Central memory CD8-positive, alpha-beta T cell (primary cell): ENCODE measurements around the gene EFEMP2.

Experiments used
- ATAC-seq: fragments of 150-1000 bp; cut with Tn5 transposase; replicated peaks from 2 replicates; pipeline ENCODE4 v1.10.0; 2022; ENCODE audit warnings: mild to moderate bottlenecking, moderate FRiP score, moderate number of reproducible peaks; ENCODE audit not compliant: poor library complexity, severe bottlenecking; ENCODE audit errors: extremely low read depth
- DNase-seq, 2 donors: peaks; one replicate each; pipeline ENCODE4 v3.0.0; 2021; ENCODE audit warnings: low spot score in 2 of 2
- H3K27ac Mint-ChIP-seq: one replicate; pipeline ENCODE4 v1.8.0; 2022; ENCODE audit warnings: low read depth, mild to moderate bottlenecking, moderate library complexity, mixed read lengths
- H3K27me3 Mint-ChIP-seq: one replicate; pipeline ENCODE4 v1.8.0; 2022; ENCODE audit warnings: mixed read lengths
- H3K36me3 Mint-ChIP-seq: one replicate; pipeline ENCODE4 v1.8.0; 2022; ENCODE audit warnings: mild to moderate bottlenecking, moderate library complexity, mixed read lengths; ENCODE audit not compliant: insufficient read depth
- H3K4me1 Mint-ChIP-seq: one replicate; pipeline ENCODE4 v1.8.0; 2022; ENCODE audit warnings: mixed read lengths
- H3K4me3 Mint-ChIP-seq: one replicate; pipeline ENCODE4 v1.8.0; 2022; ENCODE audit warnings: mild to moderate bottlenecking, moderate library complexity, mixed read lengths
- H3K9me3 Mint-ChIP-seq: one replicate; pipeline ENCODE4 v1.8.0; 2022; ENCODE audit warnings: mixed read lengths

EFEMP2 gene

DNA sequence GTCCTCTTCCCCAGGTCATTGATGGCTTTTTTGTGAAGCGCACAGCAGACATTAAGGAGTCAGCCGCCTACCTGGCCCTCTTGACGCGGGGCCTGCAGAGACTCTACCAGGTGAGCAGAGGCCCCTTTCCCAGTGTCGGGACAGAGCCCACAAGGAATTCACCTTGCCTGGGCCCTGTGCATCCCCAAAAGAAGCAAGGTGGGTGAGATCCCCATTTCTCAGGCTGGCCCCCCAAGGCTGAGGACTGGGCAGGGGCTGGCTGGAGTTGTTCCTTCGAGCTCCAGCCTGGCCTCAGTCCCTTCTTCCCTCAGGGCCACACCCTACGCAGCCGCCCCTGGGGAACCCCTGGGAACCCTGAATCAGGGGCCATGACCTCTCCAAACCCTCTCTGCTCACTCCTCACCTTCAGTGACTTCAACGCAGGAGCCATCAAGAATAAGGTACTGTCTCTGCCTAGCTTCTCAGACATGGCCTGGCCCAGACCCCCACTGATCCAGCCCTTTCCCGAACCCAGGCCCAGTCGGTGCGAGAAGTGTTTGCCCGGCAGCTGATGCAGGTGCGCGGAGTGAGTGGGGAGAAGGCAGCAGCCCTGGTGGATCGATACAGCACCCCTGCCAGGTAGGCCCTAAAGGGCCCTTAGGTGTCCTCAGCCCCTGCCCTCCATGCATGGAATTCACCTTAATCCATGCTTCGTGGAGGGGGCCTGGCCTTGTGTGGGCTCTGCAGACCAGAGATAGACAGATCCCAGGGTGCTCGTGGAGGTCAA lies 7.7 kb downstream of the EFEMP2 start:
- DNase-seq (no peak), ATAC-seq (no peak)
- Mint-ChIP-seq H3K27me3 (no peaks in the 10 kb centered on the region), H3K4me3 (no peak overlapping the region), H3K9me3 (no peaks in the 10 kb centered on the region), H3K4me1 (peaks cover 40% of the 10 kb centered on the region), H3K36me3 (peaks cover 34% of the 10 kb centered on the region), H3K27ac (no peak overlapping the region)

DNA sequence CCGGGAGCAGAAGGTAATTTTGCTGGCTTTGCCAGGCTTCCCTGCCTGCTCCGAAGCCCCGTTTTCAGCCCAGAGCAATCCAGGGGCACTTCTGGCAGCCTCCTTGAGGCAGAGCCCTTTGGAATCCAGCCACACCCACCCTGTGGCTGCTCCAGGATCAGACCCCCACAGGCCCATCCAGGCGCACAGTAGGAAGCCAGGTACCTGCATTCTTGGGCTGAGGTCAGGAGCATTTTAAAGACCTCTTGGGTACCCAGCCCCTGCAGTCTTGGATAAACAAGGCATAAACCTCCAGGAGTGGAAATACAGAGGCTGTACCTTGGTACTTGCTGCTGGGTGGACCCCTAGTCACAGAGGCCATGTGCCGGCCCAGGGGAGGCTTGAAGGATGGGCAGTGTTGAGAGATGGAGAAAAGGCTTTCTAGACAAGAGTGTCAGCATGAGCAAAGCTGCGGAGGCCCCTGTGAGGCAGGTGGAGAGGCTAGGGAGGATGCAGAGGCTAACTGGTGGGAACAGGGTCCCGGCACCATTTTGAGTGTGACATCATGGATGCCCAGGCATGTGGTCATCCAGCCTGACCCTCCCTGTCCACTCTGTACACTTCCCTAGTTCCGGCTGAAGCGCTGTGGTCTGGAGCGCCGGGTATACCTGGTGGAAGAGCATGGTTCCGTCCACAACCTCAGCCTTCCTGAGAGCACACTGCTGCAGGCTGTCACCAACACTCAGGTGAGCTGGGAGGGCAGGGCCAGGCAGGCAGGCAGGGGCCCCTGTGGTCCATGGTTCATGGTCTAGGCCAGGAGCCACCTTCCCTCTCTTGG lies 8.5 kb downstream of the EFEMP2 start:
- peaks cover 36% of the 10 kb centered on the region for H3K36me3 Mint-ChIP-seq
- H3K4me3 Mint-ChIP-seq = no peak overlapping the region
- no peak for DNase-seq
- no peak for ATAC-seq
- peaks cover 41% of the 10 kb centered on the region for H3K4me1 Mint-ChIP-seq
- H3K27ac Mint-ChIP-seq = peak overlapping the region; percentile 61
- no peaks in the 10 kb centered on the region for H3K27me3 Mint-ChIP-seq
- no peaks in the 10 kb centered on the region for H3K9me3 Mint-ChIP-seq

DNA sequence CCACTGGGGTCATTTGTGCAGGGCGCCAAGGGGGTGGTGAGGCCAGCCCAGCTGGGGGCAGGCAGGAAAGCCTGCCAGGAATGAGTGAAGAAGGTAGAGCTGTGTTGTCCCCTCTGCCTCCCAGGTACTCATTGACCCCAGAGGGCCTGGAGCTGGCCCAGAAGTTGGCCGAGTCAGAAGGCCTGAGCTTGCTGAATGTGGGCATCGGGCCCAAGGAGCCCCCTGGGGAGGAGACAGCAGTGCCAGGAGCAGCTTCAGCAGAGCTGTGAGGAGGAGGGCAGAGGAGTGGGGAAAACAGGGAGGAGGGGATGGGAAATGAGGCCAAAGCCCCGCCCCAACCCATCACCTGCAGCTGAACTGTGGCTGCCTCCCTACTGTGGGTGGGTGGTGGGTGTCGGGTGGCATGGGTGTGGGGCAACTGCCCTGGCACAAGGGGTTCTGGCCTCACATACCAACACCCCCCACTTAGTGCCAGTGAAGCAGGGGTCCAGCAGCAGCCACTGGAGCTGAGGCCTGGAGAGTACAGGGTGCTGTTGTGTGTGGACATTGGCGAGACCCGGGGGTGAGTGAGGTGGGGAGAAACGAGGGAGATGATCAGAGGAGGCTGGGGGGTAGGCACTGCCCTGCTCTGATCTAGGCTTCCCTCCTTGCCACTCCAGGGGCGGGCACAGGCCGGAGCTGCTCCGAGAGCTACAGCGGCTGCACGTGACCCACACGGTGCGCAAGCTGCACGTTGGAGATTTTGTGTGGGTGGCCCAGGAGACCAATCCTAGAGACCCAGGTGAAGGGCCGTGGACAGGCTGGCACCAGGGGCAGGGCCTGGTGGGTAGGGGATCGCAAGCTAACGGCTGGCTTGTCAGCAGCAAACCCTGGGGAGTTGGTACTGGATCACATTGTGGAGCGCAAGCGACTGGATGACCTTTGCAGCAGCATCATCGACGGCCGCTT lies 9.4 kb downstream of the EFEMP2 start:
- H3K27me3 Mint-ChIP-seq = no peaks in the 10 kb centered on the region
- H3K36me3 Mint-ChIP-seq = peaks cover 40% of the 10 kb centered on the region
- ATAC-seq (no peak), DNase-seq (no peak)
- H3K4me1 Mint-ChIP-seq = peaks cover 49% of the 10 kb centered on the region
- H3K4me3 Mint-ChIP-seq = peak overlapping the region; percentile 18
- no peaks in the 10 kb centered on the region for H3K9me3 Mint-ChIP-seq
- no peak overlapping the region for H3K27ac Mint-ChIP-seq

GRCh38 chr11:65862191-65862735 lies 10.3 kb downstream of the EFEMP2 start:
- peaks cover 45% of the 10 kb centered on the region for H3K36me3 Mint-ChIP-seq
- H3K9me3 Mint-ChIP-seq = no peaks in the 10 kb centered on the region
- peaks cover 49% of the 10 kb centered on the region for H3K4me1 Mint-ChIP-seq
- no peak for DNase-seq
- no peak for ATAC-seq
- H3K27ac Mint-ChIP-seq = no peak overlapping the region
- H3K27me3 Mint-ChIP-seq = no peaks in the 10 kb centered on the region
- H3K4me3 Mint-ChIP-seq = peak overlapping the region; percentile 18

- Mint-ChIP-seq H3K9me3 (no peaks in the 10 kb centered on the region), H3K4me3 (peak overlapping the region; percentile 88), H3K4me1 (peaks cover 46% of the 10 kb centered on the region), H3K27me3 (no peaks in the 10 kb centered on the region), H3K27ac (no peak overlapping the region), H3K36me3 (peaks cover 46% of the 10 kb centered on the region)
- ATAC-seq = no peak
- DNase-seq = no peak
Measured at GRCh38 chr11:65861533-65862183, 10.9 kb downstream of the EFEMP2 start.

GRCh38 chr11:65861165-65861505 lies 11.5 kb downstream of the EFEMP2 start:
- Mint-ChIP-seq H3K36me3 (peaks cover 49% of the 10 kb centered on the region), H3K4me1 (peaks cover 51% of the 10 kb centered on the region), H3K27me3 (no peaks in the 10 kb centered on the region), H3K27ac (peak overlapping the region; percentile 82), H3K9me3 (no peaks in the 10 kb centered on the region), H3K4me3 (peak overlapping the region; percentile 88)
- ATAC-seq (no peak), DNase-seq (no peak)

DNA sequence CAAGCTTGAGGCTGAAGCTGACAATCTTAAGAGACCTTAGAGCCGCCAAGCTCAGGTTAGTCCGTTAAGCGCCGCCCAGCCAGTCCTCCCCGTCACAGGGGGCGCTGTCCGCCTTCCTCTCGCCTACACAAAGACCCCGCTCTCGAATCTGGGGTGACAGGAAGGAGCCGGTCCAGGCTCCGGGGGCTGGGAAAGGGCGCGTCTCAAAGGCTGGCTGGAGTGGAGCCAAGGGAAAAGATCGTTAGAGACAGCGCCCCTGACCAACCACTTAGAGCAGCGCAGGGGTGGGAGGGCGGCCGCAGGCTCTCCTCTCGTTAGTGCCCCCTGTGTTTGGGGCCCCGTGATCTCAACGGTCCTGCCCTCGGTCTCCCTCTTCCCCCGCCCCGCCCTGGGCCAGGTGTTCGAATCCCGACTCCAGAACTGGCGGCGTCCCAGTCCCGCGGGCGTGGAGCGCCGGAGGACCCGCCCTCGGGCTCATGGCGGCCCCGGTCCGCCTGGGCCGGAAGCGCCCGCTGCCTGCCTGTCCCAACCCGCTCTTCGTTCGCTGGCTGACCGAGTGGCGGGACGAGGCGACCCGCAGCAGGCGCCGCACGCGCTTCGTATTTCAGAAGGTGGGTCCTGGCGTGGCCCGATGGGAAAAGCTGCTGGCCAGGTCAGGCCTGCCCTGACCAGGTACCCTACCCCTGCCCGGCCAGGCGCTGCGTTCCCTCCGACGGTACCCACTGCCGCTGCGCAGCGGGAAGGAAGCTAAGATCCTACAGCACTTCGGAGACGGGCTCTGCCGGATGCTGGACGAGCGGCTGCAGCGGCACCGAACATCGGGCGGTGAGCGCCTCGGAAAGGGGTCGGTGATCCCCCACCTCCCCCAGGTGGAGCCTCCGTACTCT lies 12.1 kb downstream of the EFEMP2 start, which contains the start of gene MUS81:
Gene MUS81, plus strand, starts transcription at position 156 of the 887 bp plus-strand sequence. Its CDS starts 321 bp downstream, at position 477.
- Mint-ChIP-seq H3K27me3 (no peaks in the 10 kb centered on the region), H3K36me3 (peaks cover 52% of the 10 kb centered on the region), H3K4me3 (peak within 1 kb of the TSS; percentile 88), H3K9me3 (no peaks in the 10 kb centered on the region), H3K4me1 (peaks cover 53% of the 10 kb centered on the region), H3K27ac (peak within 1 kb of the TSS; percentile 90)
- ATAC-seq (peak; percentile 59), DNase-seq (peak; percentile 95 to 97)

GRCh38 chr11:65859812-65860277 lies 12.8 kb downstream of the EFEMP2 start:
- peak overlapping the region; percentile 82 for H3K27ac Mint-ChIP-seq
- H3K4me1 Mint-ChIP-seq = peaks cover 56% of the 10 kb centered on the region
- H3K9me3 Mint-ChIP-seq = no peaks in the 10 kb centered on the region
- H3K27me3 Mint-ChIP-seq = no peaks in the 10 kb centered on the region
- ATAC-seq (no peak), DNase-seq (peak in 1 of 2 donors; percentile 40)
- H3K4me3 Mint-ChIP-seq = peak overlapping the region; percentile 88
- peaks cover 54% of the 10 kb centered on the region for H3K36me3 Mint-ChIP-seq

GRCh38 chr11:65859095-65859811 lies 13.3 kb downstream of the EFEMP2 start:
- Mint-ChIP-seq H3K4me1 (peaks cover 62% of the 10 kb centered on the region), H3K27me3 (no peaks in the 10 kb centered on the region), H3K27ac (peak overlapping the region; percentile 90), H3K36me3 (peaks cover 56% of the 10 kb centered on the region), H3K9me3 (no peaks in the 10 kb centered on the region), H3K4me3 (peak overlapping the region; percentile 88)
- ATAC-seq (peak; percentile 63), DNase-seq (peak; percentile 90 to 92)

- DNase-seq = no peak
- Mint-ChIP-seq H3K36me3 (peaks cover 62% of the 10 kb centered on the region), H3K27ac (peak overlapping the region; percentile 90), H3K27me3 (no peaks in the 10 kb centered on the region), H3K4me1 (peaks cover 67% of the 10 kb centered on the region), H3K9me3 (no peaks in the 10 kb centered on the region), H3K4me3 (peak overlapping the region; percentile 88)
- ATAC-seq = no peak
Measured at GRCh38 chr11:65858681-65859087, 13.9 kb downstream of the EFEMP2 start.
